Effector CD8-positive, alpha-beta T cell (primary cell): ENCODE data around the gene STAB2.

Experiments used
- DNase-seq: peaks from one replicate; lab custom pipeline; 2025; lab: John Stamatoyannopoulos, UW

Gene STAB2

GRCh38 chr12:103780093-103780440 is 193.0 kb downstream of the STAB2 start:
- DNase-seq: no peak

- DNase-seq: no peak
Measured at GRCh38 chr12:103780992-103781391, 193.9 kb downstream of the STAB2 start.

GRCh38 chr12:103782399-103782798 is 195.3 kb downstream of the STAB2 start:
- no peak for DNase-seq

- no peak for DNase-seq
Measured at GRCh38 chr12:103783744-103784664, 196.9 kb downstream of the STAB2 start.

- DNase-seq: no peak
Measured at GRCh38 chr12:103785243-103786031, 198.4 kb downstream of the STAB2 start.

GRCh38 chr12:103786201-103786600 is 199.1 kb downstream of the STAB2 start:
- no peak for DNase-seq

- no peak for DNase-seq
Measured at GRCh38 chr12:103791350-103791920, 204.4 kb downstream of the STAB2 start.

GRCh38 chr12:103793046-103793445 is 206.0 kb downstream of the STAB2 start:
- no peak for DNase-seq

GRCh38 chr12:103793512-103794045 is 206.5 kb downstream of the STAB2 start:
- no peak for DNase-seq

- DNase-seq: no peak
Measured at GRCh38 chr12:103794309-103795213, 207.5 kb downstream of the STAB2 start.

GRCh38 chr12:103798586-103798985 is 211.5 kb downstream of the STAB2 start:
- no peak for DNase-seq

GRCh38 chr12:103799504-103799856 is 212.4 kb downstream of the STAB2 start:
- DNase-seq: no peak

GRCh38 chr12:103799857-103800771 is 213.0 kb downstream of the STAB2 start:
- no peak for DNase-seq

GRCh38 chr12:103801709-103802585 is 214.9 kb downstream of the STAB2 start:
- no peak for DNase-seq

- DNase-seq: no peak
Measured at GRCh38 chr12:103802586-103802886, 215.5 kb downstream of the STAB2 start.

- DNase-seq: no peak
Measured at GRCh38 chr12:103803847-103804246, 216.8 kb downstream of the STAB2 start.

GRCh38 chr12:103805655-103806360 is 218.7 kb downstream of the STAB2 start:
- no peak for DNase-seq

GRCh38 chr12:103806803-103807202 is 219.7 kb downstream of the STAB2 start:
- DNase-seq: no peak
